ENCODE measurements around the gene TOR1A. TPM values are rescaled to one million over a fixed set of nuclear protein-coding genes. Genes with fewer than 3 reads are reported as not detected.

TOR1A gene
- total RNA-seq, 1 donor from 2014 or later, result 30.0 TPM

DNA sequence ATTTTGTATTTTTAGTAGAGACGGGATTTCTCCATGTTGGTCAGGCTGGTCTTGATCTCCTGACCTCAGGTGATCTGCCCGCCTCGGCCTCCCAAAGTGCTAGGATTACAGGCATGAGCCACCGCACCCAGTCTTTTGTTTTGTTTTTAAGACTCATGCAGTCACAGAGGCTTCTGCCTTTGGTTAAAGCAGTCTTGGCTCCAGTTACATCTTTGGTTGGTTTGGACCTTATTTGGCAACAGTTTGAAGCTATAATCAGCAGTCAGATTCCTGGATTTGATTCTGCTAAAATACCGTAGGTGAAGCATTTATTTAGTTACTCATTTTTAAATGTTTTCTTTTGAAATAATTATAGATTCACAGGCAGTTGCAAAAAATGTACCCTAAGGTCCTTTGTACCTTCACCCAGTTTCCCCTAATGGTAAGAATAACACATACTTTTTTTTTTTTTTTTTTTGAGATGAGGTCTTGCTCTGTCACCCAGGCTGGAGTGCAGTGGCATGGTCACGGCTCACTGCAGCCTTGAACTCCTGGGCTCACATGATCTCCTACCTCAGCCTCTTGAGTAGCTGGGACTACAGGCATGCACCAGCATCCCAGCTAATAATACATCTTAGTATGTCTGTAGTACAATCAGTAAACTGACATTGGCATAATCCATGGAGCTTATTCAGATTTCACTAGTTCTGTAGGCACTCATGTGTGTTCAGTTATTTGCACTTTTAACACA is 27.1 kb upstream of the TOR1A start:
- Histone ChIP-seq H3K9me3 (no peaks in the 10 kb centered on the region), H3K4me1 (peaks cover 19% of the 10 kb centered on the region), H3K27ac (no peak overlapping the region), H3K27me3 (no peaks in the 10 kb centered on the region), H3K36me3 (peaks cover 0 to 21% of the 10 kb centered on the region in 2 donors), H3K4me3 (no peak overlapping the region)
- intact Hi-C loops (cut with DNase I), result no loop called here
- no peak for DNase-seq (ENCODE audit: extremely low spot score in 2 of 2)
- TF ChIP-seq, protein P1, sequence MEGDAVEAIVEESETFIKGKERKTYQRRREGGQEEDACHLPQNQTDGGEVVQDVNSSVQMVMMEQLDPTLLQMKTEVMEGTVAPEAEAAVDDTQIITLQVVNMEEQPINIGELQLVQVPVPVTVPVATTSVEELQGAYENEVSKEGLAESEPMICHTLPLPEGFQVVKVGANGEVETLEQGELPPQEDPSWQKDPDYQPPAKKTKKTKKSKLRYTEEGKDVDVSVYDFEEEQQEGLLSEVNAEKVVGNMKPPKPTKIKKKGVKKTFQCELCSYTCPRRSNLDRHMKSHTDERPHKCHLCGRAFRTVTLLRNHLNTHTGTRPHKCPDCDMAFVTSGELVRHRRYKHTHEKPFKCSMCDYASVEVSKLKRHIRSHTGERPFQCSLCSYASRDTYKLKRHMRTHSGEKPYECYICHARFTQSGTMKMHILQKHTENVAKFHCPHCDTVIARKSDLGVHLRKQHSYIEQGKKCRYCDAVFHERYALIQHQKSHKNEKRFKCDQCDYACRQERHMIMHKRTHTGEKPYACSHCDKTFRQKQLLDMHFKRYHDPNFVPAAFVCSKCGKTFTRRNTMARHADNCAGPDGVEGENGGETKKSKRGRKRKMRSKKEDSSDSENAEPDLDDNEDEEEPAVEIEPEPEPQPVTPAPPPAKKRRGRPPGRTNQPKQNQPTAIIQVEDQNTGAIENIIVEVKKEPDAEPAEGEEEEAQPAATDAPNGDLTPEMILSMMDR (IDR thresholded peaks at IDR 0.05), result no peak
- TF ChIP-seq POLR2A (IDR thresholded peaks at IDR 0.05) (no peak), POLR2AphosphoS5 (IDR thresholded peaks at IDR 0.05; ENCODE audit: insufficient read depth in 1 of 2, low read depth in 1 of 2) (no peak)

DNA sequence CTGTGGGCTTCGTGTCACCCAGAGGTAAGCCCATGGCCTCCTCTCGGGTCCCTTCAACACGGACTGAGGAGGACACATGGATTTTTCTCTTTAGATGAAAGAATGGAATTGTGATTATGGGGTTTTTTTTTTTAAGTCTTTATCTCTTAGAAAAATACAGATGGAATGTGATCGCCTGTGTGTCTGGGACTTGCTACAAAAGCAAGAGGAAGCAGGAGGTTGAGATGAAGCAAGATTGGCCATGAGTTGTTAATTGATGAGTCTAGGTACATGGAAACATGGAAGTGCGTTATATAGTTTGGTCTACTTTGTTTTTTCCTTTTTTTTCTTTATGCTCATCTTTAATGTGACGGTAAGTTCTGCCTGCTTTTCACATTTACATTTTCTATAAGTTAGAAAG is 26.0 kb upstream of the TOR1A start:
- no peak overlapping the region for H3K27ac ChIP-seq
- intact Hi-C loops (cut with DNase I), result no loop called here
- no peak for DNase-seq (ENCODE audit: extremely low spot score in 2 of 2)
- H3K4me1 ChIP-seq, result peaks cover 19% of the 10 kb centered on the region
- H3K9me3 ChIP-seq, result no peaks in the 10 kb centered on the region
- H3K4me3 ChIP-seq, result no peak overlapping the region
- no peaks in the 10 kb centered on the region for H3K27me3 ChIP-seq
- TF ChIP-seq, protein P1 (IDR thresholded peaks at IDR 0.05), result no peak
- TF ChIP-seq POLR2AphosphoS5 (IDR thresholded peaks at IDR 0.05; ENCODE audit: insufficient read depth in 1 of 2, low read depth in 1 of 2), result no peak
- no peak for TF ChIP-seq POLR2A (IDR thresholded peaks at IDR 0.05)
- peaks cover 0 to 21% of the 10 kb centered on the region in 2 donors for H3K36me3 ChIP-seq

DNA sequence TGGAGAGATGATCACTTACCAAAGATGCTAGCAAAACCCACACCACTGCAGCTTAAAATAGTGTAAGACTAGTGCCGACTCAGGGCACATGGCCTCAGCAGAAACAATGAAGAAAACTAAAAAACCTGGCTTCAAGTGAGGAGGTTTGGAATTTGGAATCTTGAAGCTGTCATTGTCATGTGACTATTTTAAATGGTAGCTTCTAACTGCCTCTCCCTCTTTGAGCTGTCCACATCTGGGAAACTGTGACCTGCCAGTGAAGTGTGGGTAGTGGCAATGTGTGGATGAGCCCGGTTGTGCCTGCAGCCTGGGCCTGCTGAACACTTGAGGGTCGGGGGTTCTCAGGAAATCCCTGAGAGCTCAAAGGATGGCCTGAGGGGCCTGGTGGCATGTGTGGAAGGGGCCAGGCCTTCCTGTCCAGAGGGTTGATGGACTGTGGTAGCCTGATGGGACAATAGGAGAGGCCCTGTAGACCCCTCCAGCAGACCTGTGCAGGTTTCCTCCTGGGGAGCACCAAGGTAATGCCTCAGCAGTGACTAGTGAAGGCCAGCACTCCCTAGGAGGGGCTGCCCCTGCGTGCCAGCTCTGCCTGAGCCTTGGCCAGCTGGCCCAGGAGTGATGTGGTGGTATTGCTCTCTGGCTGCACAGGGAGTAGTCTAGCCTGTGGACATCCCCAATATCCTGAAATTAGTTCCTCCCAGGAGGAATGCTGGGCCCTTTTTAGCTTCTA is 24.9 kb upstream of the TOR1A start:
- DNase-seq (ENCODE audit: extremely low spot score in 2 of 2), result no peak
- Histone ChIP-seq H3K36me3 (peaks cover 0 to 21% of the 10 kb centered on the region in 2 donors), H3K27ac (no peak overlapping the region), H3K27me3 (no peaks in the 10 kb centered on the region), H3K4me1 (peaks cover 19% of the 10 kb centered on the region), H3K4me3 (no peak overlapping the region), H3K9me3 (no peaks in the 10 kb centered on the region)
- intact Hi-C loops (cut with DNase I), result no loop called here
- TF ChIP-seq POLR2AphosphoS5 (IDR thresholded peaks at IDR 0.05; ENCODE audit: insufficient read depth in 1 of 2, low read depth in 1 of 2) (no peak), POLR2A (IDR thresholded peaks at IDR 0.05) (no peak)
- TF ChIP-seq, protein P1 (IDR thresholded peaks at IDR 0.05), result no peak

DNA sequence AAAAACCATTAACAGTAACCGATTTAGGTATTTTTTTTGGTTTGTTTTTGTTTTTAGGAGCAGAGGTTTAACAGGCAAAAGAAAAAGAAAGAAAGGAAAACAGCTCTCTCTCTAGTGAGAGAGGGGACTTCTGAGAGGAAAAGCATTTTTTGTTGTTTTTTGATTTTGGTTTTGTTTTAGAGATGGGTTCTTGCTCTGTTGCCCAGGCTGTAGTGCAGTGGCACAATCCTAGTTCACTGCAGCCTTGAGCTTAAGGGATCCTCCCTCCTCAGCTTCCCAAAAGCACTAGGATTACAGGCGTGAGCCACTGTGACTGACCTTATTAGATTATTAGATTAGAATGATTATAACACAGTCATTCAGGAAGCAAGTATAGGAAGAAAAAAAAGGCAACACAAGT is 21.4 kb upstream of the TOR1A start:
- TF ChIP-seq, protein P1 (IDR thresholded peaks at IDR 0.05), result no peak
- TF ChIP-seq POLR2A (IDR thresholded peaks at IDR 0.05), result no peak
- TF ChIP-seq POLR2AphosphoS5 (IDR thresholded peaks at IDR 0.05; ENCODE audit: insufficient read depth in 1 of 2, low read depth in 1 of 2), result no peak
- peaks cover 19% of the 10 kb centered on the region for H3K4me1 ChIP-seq
- H3K27ac ChIP-seq, result no peak overlapping the region
- no peak overlapping the region for H3K4me3 ChIP-seq
- DNase-seq (ENCODE audit: extremely low spot score in 2 of 2), result no peak
- no peaks in the 10 kb centered on the region for H3K36me3 ChIP-seq
- intact Hi-C loops (cut with DNase I), result no loop called here
- no peaks in the 10 kb centered on the region for H3K9me3 ChIP-seq
- H3K27me3 ChIP-seq, result no peaks in the 10 kb centered on the region

DNA sequence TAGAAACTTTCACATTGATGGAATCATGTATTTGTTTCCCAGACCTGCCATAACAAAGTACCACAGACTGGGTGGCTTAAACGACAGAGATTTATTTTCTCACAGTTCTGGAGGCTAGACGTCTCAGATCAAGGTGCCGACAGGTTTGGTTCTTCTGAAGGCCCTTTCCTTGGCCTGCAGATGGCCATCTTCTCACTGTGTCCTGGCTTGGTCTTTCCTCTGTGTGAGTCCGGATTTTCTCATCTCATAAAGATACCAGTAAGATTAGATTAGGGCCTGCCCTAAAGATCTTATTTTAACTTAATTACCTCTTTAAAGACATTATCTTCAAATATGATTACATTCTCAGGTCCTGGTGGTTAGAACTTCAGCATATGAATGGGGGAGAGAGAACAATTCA is 17.1 kb upstream of the TOR1A start:
- no peak overlapping the region for H3K4me3 ChIP-seq
- no peak for TF ChIP-seq POLR2AphosphoS5 (IDR thresholded peaks at IDR 0.05; ENCODE audit: insufficient read depth in 1 of 2, low read depth in 1 of 2)
- TF ChIP-seq, protein P1 (IDR thresholded peaks at IDR 0.05), result no peak
- H3K36me3 ChIP-seq, result no peaks in the 10 kb centered on the region
- no peak overlapping the region for H3K27ac ChIP-seq
- H3K27me3 ChIP-seq, result no peaks in the 10 kb centered on the region
- H3K4me1 ChIP-seq, result peaks cover 40% of the 10 kb centered on the region
- DNase-seq (ENCODE audit: extremely low spot score in 2 of 2), result no peak
- intact Hi-C loops (cut with DNase I), result no loop called here
- H3K9me3 ChIP-seq, result no peaks in the 10 kb centered on the region

Measured in vagina (tissue), 2 donors.